GM12891 (cell line): Measurements from ENCODE around the gene MPPED2.

Experiments
- POLR2A ChIP-seq: IDR thresholded peaks from 2 replicates; pipeline ENCODE4 v1.6.1; 2011; ENCODE audit warnings: low read depth, low read length, control low read depth
- POLR2AphosphoS5 ChIP-seq: IDR thresholded peaks from 2 replicates; pipeline ENCODE4 v1.6.1; 2011; ENCODE audit warnings: low read depth, low read length, control low read depth

- TF ChIP-seq POLR2A (no peak), POLR2AphosphoS5 (no peak)
These were observed 31.6 kb upstream of the MPPED2 start for GRCh38 chr11:30617762-30618161.
